Measurements from ENCODE around the gene ASAH2. TPM values are rescaled to one million over a fixed set of nuclear protein-coding genes. Genes with fewer than 3 reads are reported as not detected.
A peak's percentile ranks its signal among the peaks of the same experiment; 100 is the strongest.

The ASAH2 gene
- total RNA-seq, 1 donor from 2014 or later = 5.1 TPM

DNA sequence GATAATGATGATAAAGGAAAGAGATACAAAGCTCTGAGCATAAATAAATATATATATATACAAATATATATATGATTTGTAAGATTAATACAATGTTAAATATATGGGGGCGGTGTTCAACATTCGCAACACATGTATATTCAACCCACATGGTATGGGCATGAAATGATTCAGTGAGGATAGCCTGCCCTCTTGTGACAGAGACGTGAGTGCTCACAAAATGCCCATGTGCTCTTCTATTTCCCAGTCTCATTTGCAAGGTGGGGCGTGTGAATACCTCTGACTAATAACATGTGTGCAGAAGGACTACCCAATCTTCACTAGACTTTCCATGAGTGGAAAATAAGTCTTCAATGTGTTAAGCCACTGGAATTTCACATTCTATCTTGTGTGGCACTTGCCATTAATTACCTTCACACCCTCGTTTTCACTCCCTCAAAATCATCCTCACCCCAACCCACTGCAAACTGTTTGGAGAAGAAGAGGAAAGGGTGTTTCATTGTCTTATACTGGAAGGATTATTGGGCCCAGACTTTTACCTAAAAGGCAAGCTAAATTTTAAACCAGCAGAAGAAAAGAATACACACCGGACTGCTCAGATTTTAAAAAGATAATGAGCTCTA lies 26.9 kb downstream of the ASAH2 start:
- Mint-ChIP-seq H3K9me3 (no peaks in the 10 kb centered on the region), H3K4me3 (no peak overlapping the region), H3K27ac (no peak overlapping the region), H3K27me3 (peaks cover 13% of the 10 kb centered on the region), H3K36me3 (no peaks in the 10 kb centered on the region), H3K4me1 (ENCODE audit: unreplicated experiment) (no peaks in the 10 kb centered on the region)
- TF ChIP-seq, protein P1, sequence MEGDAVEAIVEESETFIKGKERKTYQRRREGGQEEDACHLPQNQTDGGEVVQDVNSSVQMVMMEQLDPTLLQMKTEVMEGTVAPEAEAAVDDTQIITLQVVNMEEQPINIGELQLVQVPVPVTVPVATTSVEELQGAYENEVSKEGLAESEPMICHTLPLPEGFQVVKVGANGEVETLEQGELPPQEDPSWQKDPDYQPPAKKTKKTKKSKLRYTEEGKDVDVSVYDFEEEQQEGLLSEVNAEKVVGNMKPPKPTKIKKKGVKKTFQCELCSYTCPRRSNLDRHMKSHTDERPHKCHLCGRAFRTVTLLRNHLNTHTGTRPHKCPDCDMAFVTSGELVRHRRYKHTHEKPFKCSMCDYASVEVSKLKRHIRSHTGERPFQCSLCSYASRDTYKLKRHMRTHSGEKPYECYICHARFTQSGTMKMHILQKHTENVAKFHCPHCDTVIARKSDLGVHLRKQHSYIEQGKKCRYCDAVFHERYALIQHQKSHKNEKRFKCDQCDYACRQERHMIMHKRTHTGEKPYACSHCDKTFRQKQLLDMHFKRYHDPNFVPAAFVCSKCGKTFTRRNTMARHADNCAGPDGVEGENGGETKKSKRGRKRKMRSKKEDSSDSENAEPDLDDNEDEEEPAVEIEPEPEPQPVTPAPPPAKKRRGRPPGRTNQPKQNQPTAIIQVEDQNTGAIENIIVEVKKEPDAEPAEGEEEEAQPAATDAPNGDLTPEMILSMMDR (conservative IDR thresholded peaks at IDR 0.05) = peak; percentile 75
- DNase-seq (ENCODE audit: extremely low spot score, unreplicated experiment) = no peak

DNA sequence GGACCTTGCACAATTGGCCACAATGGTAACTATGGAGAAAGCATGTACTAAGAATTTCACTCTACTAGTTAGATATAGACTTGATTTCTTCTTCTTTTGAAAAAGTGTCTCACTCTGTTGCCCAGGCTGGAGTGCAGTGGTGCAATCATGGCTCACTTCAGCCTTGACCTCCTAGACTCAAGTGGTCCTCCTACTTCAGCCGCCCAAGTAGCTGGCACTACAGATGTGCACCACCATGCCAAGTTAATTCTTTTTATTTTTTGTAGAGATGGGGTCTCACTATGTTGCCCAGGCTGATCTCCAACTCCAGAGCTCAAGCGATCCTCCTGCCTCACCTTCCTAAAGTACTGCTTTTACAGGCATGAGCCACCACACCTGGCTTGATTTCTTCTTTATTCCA lies 29.1 kb downstream of the ASAH2 start:
- no peaks in the 10 kb centered on the region for H3K4me1 Mint-ChIP-seq (ENCODE audit: unreplicated experiment)
- no peak overlapping the region for H3K27ac Mint-ChIP-seq
- H3K4me3 Mint-ChIP-seq = no peak overlapping the region
- H3K36me3 Mint-ChIP-seq = no peaks in the 10 kb centered on the region
- TF ChIP-seq, protein P1 (conservative IDR thresholded peaks at IDR 0.05) = no peak
- H3K27me3 Mint-ChIP-seq = peaks cover 12% of the 10 kb centered on the region
- DNase-seq (ENCODE audit: extremely low spot score, unreplicated experiment) = no peak
- no peaks in the 10 kb centered on the region for H3K9me3 Mint-ChIP-seq

GRCh38 chr10:50221470-50221869 lies 29.8 kb downstream of the ASAH2 start:
- Mint-ChIP-seq H3K4me3 (no peak overlapping the region), H3K27me3 (peaks cover 12% of the 10 kb centered on the region), H3K9me3 (no peaks in the 10 kb centered on the region), H3K36me3 (no peaks in the 10 kb centered on the region), H3K27ac (no peak overlapping the region), H3K4me1 (ENCODE audit: unreplicated experiment) (no peaks in the 10 kb centered on the region)
- TF ChIP-seq, protein P1 (conservative IDR thresholded peaks at IDR 0.05) = no peak
- DNase-seq (ENCODE audit: extremely low spot score, unreplicated experiment) = no peak

DNA sequence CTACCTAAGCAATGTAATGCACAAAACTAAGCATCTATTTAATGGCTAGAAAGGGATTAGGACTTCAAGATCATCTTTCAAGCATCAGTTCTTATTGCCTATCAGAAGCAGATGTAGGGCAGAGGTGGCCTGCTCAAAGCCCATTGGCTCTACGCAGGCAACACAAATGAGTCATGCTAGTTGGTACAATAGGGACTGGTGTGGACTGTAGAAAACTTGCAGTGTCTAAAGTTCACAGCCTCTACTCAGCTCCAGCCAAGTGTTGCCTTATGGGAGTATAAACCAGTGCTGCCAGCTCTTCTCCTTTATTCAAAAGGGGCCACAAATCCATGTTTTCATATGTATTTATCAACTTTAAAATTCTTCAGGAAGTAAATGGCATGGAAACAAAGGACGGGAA lies 31.7 kb downstream of the ASAH2 start:
- H3K4me1 Mint-ChIP-seq (ENCODE audit: unreplicated experiment) = no peaks in the 10 kb centered on the region
- TF ChIP-seq, protein P1 (conservative IDR thresholded peaks at IDR 0.05) = no peak
- no peaks in the 10 kb centered on the region for H3K36me3 Mint-ChIP-seq
- no peak overlapping the region for H3K4me3 Mint-ChIP-seq
- H3K9me3 Mint-ChIP-seq = no peaks in the 10 kb centered on the region
- no peak overlapping the region for H3K27ac Mint-ChIP-seq
- no peak for DNase-seq (ENCODE audit: extremely low spot score, unreplicated experiment)
- H3K27me3 Mint-ChIP-seq = peaks cover 12% of the 10 kb centered on the region

- Mint-ChIP-seq H3K4me1 (ENCODE audit: unreplicated experiment) (no peaks in the 10 kb centered on the region), H3K36me3 (no peaks in the 10 kb centered on the region), H3K27ac (no peak overlapping the region), H3K27me3 (peaks cover 10% of the 10 kb centered on the region), H3K4me3 (no peak overlapping the region), H3K9me3 (no peaks in the 10 kb centered on the region)
- no peak for DNase-seq (ENCODE audit: extremely low spot score, unreplicated experiment)
- TF ChIP-seq, protein P1 (conservative IDR thresholded peaks at IDR 0.05) = no peak
Measured at GRCh38 chr10:50219200-50219599, 32.1 kb downstream of the ASAH2 start.

DNA sequence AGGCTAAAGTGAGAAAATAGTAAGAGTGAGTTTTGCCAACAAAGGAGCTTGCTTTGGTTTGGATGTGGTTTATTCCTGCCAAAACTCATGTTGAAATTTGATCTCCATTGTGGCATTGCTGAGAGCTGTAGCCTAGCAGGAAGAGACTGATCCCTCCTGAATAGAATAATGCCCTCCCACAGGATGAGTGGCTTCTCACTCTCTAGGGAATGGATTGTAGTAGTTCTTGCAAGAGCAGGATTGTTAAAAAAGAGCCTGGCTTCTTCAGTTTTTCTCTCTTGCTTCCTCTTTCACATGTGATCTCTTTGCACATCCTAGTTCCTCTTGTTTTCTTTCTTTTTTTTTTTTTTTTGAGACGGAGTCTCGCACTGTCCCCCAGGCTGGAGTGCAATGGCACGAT lies 34.4 kb downstream of the ASAH2 start:
- no peaks in the 10 kb centered on the region for H3K36me3 Mint-ChIP-seq

More for the DNA sequence above, 34.4 kb downstream of the ASAH2 start:
- Mint-ChIP-seq H3K9me3 (no peaks in the 10 kb centered on the region), H3K4me3 (no peak overlapping the region), H3K27ac (no peak overlapping the region), H3K27me3 (peaks cover 8% of the 10 kb centered on the region), H3K4me1 (ENCODE audit: unreplicated experiment) (no peaks in the 10 kb centered on the region)
- TF ChIP-seq, protein P1 (conservative IDR thresholded peaks at IDR 0.05) = no peak
- no peak for DNase-seq (ENCODE audit: extremely low spot score, unreplicated experiment)

Measured in type B pancreatic cell (in vitro differentiated cells).